OCI-LY3 (cell line): ENCODE measurements around the gene WNT11.

Source experiments
- EZH2phosphoT487 ChIP-seq: fragments of 200-600 bp; shearing (Covaris generic); IDR thresholded peaks from 2 replicates; pipeline ENCODE4 v1.6.1; 2018; ENCODE audit warnings: antibody characterized with exemption, mixed run types, low read depth
- TF ChIP-seq, protein P1 (sequence below): fragments of 200-600, 300-600 bp; sonication (generic); IDR thresholded peaks from 2 replicates; pipeline ENCODE4 v1.5.1; 2014; ENCODE audit warnings: antibody characterized with exemption, low read length, low read depth

DNA sequence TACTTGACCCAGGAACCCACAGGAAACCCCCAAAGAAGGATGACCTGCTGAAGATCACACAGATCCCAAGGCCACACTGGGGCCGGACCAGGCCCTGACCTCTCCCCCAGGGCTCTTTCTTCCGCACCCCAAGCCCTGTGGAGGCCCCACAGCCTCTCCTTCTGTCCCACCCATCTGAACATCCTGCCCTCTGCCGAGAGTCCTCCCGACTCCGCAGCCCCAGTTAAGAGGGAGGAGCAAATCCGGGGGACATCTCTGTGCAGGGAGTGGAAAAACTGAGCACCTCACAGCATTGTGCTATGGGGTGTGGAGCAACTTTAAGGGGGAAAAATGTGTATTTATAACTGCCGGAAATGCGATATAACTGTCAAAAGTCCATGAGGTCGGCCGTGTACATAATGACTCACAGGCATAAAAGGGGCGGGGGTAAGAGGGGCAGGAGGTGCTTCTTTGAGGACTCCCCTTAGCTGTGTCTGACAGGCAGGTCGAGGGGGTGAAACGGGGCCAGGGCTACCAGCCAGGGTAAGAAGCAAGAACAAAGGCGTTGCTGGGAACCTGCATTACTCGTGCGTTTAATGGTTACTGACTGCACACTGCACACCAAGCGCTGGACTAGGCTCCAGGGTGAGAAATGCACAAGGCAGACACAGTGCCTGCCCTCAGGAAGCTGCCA is 57.2 kb downstream of the WNT11 start:
- no peak for TF ChIP-seq EZH2phosphoT487
- TF ChIP-seq, protein P1, sequence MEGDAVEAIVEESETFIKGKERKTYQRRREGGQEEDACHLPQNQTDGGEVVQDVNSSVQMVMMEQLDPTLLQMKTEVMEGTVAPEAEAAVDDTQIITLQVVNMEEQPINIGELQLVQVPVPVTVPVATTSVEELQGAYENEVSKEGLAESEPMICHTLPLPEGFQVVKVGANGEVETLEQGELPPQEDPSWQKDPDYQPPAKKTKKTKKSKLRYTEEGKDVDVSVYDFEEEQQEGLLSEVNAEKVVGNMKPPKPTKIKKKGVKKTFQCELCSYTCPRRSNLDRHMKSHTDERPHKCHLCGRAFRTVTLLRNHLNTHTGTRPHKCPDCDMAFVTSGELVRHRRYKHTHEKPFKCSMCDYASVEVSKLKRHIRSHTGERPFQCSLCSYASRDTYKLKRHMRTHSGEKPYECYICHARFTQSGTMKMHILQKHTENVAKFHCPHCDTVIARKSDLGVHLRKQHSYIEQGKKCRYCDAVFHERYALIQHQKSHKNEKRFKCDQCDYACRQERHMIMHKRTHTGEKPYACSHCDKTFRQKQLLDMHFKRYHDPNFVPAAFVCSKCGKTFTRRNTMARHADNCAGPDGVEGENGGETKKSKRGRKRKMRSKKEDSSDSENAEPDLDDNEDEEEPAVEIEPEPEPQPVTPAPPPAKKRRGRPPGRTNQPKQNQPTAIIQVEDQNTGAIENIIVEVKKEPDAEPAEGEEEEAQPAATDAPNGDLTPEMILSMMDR: no peak
